GM18508 (cell line): ENCODE results near the gene LIF.

Experiments
- ATAC-seq: cut with Tn5 transposase; IDR thresholded peaks from one replicate; pipeline ENCODE4 v1.9.1; 2021; ENCODE audit warnings: moderate number of reproducible peaks; ENCODE audit not compliant: insufficient read depth, unreplicated experiment

Gene LIF

DNA sequence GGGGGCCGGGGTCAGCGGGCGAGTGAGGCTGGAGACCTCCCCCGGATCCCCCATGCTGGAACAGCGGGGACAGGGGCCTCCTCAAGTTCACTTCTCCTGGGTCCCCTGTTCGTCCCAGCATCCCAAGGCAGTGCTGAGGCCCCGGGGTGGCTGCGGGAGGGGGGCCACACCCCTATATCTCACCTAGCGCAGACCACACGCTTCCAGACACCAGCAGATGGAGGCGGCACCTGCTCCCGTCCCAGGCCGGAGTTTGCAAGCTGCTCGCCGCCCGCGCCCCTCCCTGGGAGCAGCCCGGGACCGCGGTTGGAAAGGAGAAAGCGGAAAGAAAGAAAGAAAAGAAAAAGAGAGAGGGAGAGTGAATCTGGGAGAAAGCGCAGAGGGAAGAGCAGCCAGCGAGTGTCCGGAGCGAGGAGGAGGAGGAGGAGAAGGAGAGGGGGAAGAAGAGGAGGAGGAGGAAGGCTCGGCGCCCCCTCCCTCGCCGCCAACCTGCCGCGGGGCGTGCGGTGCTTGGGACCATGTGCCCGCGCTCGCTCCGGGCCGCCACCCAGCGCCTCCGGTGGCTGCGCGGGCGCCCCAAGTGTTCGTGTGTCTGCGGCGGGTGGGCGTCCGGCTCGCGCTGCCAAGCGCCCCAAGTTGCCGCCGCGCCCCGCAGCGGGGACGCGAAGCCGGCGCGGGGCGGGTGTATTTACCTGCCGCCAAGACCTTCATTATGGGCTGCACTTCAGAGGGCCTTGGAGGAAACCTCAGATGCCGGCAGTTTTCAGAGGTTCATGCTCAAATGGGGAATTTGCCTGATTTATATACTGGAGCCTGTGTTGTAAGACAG is at the start of gene LIF:
Gene LIF (minus strand): TSS at position 775 of the 829 bp plus-strand sequence. CDS start 64 bp downstream, at position 711.
- no peak for ATAC-seq

DNA sequence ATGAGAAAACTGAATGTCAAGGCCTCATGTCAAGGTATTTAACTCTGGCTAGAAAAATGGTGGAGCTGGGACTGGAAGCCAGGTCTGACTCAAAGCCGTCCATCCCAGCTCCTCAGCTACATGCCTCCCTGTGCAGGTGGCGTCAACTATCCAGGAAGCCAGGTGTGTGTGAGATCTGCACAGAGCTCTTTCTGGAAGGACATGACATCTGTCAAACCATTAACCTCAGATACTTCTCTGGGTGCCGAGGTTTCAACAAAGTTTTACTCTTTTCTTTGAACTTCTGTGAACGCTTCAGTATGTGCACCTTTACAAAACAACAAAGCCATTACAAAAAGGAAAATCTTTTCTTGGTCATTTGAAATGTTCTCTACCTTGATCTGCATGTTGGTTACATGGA is 49.8 kb upstream of the LIF start:
- ATAC-seq = no peak

DNA sequence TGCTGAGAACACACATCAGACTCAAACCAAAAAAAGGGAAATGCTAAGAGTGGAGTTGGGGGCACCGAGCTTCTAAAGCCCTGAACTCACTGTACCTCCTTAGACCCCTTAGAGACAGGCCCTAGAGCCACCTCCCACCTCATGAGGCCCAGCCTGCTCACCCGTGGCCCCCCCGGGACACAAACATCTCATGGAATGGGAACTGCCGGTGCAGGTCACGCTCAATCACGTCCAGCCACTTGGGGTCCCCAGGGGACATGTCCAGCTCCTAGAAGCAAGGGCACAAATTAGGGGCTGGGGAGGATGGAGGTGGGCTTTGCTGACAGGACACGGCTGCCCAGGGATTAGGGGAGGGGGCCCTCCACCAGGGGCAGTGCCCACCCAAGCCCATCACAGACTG is 49.0 kb upstream of the LIF start:
- ATAC-seq = no peak

DNA sequence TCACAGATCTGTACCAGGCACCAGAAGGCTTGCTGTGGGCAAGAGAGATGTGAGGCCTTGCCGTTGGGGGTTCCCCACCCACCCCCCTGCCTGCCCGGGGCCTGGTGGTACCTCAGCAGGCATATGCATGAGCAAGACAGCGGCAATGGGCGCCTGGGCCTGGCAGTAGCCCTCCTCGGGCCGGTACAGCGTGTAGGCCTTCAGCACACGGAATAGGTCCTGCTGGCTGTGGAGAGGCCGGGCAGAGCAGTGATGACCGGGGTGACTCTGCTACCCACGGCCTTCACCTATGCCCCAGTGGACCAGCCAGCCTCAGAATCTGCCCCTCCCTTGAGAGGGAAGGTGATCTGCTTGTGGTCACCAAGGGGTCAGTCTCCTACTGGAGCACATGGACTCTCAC is 48.3 kb upstream of the LIF start:
- no peak for ATAC-seq

DNA sequence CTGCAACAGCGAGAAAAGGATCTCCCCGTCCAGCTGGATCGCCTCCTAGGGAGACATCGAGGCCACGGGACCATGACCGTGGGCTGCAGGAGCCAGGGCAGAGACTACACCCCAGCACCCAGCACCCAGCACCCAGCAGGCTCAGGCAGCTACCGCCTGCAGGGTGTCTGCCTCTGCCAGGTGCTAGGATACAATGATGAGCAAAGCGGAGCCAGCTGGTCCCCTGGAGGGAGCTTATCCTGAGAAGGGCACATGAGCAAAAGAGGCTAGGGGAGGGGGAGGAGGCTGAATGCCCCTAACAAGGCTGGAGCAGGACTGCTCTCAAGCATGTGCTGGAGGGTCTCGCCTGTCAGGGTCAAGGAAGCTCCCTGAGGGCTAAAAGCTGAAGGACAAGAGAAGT is 47.5 kb upstream of the LIF start:
- no peak for ATAC-seq

DNA sequence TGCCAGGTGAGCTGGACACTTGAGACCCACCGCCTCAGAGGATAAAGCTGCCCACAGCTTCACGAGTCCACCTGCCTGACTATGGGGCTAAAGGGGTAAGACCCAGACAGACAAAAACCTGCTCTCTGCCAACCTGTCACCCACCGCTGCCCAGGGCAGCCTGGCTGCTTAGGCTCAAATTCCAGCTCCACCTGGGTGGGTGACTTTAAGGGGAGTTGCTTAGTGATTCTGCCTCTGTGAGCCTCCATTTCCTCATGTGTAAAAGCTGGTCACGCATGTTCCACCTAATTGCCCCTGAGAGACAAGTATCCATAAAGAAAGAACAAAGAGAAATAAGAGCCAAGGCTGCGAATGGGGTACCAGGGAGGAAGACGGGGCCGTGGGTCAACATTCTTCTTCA is 46.5 kb upstream of the LIF start:
- ATAC-seq = no peak

DNA sequence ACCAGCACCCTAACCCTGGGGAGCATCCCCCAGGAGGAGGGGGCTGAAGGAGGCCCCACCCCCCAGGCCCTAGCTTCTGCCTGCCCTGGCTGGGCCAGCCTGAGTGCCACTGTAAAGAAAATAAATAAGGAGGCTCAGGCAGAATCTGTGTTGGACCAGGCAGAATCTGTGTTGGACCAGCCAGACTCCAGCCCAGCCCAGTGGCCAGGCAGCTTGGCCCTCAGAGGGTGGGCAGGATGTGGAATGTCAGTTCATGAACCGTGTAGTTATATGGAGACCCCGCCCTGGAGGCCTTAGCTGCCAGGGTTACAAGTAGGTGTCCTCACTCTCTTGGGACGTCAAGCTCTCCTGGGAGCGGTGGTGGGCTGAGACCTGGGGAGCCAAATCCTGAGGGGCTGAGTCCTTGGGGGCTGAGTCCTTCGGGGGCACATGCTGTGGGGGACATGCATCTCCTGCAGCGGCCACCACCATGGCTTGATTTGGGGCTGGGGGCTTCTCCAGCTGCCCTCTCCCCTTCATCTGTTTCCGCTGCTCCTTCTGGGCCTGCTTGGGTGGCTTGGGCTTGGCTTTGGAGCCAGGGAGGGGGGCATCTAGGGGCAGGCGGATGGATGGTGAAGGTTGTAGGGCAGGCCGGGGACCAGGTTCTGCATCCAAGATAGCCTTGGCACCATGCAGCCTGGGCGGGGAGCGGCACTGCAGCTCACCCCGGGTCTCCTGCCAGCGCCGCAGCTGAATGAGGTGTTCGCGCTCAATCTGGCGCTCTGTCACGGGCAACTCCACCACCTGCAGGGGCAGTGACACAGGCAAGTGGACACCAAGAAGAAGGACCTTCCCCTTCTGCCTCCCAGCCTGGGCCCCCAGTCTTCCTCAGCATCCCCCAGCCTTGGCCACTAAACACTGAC is 45.8 kb upstream of the LIF start:
- no peak for ATAC-seq

DNA sequence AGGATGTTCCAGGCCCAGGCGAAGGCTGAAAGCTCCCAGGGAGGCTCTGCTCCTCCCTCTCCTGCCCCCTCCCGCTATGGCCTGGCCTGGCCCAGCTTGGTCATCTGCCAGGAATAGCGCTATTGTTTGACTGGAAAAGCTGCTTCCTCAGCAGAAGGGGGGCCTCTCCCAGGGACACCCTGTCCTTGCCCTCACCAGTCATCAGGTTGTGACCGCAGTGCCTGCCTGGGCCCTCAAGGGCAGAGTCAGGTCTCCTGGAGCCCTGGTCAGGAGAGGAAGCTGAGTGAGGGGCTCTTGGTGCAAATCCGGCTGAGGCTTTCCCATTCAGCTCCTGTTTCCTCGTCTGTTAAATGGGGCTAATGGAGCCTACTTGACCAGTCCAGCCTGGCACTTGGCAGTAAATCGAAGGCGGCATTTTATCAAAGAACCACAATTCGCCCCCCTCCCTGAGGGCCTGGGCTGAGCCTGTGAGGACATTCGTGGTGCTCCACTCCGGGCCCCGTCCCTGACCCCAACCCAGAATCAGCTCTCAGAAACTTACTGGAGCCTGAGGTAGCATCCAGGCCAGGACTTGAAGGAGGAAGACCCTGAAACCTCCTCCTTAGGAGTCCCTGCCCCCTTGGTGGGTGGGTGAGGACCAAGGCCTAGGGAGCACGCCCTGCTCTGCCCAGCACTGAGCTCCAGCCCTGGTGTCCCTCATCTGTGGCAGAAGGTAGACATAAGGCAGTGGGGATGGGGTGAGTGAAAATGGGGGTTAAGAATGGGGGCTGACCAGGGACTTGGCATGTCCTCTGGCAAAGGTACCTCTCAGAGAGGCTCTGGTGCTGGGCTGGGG is 44.7 kb upstream of the LIF start:
- ATAC-seq = no peak

DNA sequence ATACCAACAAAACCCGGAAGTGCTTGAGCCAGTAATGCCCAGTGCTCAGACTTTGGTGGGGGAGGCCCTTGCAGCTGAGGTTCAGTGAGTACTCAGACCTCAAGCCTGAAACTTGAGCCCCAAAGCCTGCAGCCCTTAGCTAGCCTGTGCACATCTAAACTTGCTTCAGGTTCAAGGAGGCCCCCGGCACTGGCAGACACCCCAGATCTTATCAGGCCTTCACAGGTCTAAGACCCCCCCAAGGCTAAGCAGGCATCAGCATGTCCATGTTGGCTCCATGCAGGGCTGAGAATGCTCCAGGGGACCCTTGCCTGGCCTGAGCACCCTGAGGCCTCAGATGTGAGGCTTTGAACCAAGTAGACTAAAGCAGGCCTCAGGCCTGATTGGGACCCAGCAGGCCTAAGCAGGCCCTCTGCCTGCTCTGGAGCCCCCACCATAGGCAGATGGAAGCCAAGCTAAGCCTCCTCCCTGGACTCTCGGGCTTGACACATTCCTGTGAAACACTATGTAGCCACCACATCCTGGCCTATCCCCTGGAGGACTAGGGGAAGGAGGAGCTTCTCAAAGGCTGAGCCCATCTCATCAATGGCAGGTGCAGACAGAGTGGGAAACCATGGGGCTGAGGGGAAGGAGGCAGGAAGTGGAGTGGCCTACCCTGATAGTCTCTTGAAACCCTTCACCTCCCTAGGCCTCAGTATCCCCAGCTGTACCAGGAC is 43.9 kb upstream of the LIF start:
- no peak for ATAC-seq

DNA sequence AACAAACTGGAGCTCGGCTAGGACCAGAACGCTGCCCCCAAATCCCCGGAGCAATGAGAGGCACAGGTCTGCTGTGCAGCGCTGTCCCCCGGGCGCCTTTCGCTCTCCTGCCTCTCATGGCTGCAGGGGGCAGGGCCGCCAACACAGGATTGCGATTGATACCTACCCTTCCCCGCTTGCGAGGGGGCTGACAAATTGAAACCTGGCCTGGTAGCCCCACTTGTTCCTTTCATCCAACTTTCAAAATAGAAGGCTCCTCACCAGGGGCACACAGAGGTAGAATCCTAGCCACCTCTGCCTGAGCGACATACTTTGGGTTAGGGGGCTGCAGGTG is 43.4 kb upstream of the LIF start:
- no peak for ATAC-seq

DNA sequence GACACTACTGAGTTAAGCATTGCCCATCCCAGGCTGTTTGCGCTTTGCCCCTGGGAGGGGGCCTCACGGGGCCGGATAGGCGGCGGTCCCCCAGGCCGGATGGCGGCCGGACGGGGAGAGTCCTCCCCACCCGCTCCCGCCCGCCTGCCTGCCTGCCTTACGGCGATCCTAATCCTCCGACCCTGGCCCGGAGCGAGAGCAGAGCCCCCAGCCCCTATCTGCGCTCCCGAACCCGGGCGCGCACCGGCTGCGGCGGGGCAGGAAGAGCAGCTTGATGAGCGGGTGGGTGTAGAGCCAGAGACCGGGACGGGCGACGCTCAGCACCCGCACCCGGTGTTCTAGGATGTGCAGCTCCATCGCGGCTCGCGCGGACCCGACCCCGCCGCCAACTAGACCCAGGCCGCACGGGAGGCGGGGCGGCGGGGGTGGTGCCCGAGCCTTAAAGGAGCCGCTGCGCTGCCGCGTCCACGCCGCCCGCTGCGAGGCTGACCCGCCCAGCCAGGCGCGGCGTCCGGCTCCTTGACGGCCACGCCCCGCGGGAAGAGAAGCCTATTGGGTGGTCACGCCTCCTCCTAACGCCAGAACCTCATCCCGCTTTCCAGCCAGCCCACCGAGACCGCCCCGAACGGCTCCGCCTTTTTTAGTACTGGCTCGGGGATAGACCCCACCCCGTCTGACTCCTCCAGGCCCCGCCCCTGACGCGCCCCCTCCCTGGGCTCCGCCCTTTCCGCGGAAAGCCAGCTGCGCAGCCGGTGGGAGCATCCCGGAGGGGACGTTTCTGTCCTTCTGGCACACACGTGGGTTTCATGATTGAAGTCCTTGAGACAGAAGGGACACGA is 42.8 kb upstream of the LIF start, which contains the start of gene CASTOR1:
Gene CASTOR1 (minus strand): TSS at position 365 of the 839 bp plus-strand sequence. CDS start 8 bp downstream, at position 357.
- ATAC-seq = peak; percentile 29

DNA sequence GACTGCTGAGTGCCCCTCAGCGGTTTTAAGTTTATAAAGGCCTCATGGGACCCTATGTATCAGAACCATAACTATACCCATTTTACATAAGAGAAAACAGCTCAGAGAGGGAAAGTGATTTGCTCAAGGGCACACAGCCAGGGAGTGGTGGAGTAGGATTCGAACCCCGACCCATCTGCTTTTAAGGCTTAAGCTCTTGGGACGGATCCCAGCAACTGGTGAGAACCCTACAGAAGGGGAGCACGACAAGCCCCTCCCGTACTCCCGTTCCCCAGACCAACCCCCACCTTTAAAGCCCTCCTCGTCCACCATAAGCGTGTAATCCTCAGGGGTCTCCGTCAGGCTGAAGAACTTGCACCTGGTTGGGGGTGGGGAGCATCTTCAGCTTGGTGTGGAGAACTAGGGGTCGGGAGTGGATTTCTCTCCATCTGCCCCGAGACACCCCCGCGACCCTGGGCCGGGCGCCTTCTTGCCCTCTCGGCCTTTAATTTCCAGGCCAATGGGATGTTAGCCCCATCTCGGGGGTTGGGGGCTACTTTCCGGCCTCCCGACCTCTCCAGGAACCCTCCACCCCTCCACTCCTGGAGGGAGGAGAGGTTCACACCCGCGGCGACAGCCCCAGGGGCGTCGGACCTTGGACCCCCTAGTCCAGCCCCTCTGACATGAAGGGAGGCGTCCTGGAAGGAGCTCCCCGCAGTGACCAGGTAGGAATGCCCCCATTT is 42.0 kb upstream of the LIF start:
- ATAC-seq = no peak

DNA sequence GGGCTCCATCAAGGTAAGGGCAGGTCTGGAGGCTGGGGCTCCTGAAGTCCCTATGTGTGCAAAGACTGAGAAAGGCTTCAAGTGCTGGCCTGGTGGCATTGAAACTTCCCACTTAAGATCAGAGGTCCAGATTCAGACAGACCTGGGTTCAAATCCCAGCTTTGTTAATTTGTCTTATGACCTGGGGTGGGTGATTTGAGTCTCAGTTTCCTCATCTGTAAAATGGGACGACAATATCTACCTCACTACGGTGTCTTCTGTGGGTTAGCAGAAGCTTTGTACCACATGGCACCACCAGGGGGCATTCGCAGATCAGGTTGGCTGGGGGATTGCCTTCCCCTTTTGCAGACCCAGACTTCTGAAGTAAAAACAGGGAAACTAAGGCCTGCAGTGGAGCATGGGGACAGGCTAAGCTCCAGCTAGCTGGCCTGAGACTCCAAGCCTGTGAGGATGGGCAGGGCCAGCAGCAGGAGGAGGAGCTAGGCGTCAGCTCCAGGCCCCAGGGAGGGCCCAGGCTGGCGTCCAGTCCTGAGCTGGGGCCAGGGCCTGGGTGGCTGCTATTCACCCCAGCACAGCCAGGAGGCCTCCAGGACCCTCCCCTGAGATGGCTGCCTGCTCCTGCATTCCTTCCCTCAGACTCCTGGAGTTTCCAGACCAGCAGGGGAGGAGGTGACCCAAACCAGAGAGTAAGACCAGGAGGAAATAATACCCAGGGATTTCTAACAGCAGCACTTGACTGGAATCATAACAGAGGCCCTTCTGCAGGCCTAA is 41.3 kb upstream of the LIF start:
- no peak for ATAC-seq

DNA sequence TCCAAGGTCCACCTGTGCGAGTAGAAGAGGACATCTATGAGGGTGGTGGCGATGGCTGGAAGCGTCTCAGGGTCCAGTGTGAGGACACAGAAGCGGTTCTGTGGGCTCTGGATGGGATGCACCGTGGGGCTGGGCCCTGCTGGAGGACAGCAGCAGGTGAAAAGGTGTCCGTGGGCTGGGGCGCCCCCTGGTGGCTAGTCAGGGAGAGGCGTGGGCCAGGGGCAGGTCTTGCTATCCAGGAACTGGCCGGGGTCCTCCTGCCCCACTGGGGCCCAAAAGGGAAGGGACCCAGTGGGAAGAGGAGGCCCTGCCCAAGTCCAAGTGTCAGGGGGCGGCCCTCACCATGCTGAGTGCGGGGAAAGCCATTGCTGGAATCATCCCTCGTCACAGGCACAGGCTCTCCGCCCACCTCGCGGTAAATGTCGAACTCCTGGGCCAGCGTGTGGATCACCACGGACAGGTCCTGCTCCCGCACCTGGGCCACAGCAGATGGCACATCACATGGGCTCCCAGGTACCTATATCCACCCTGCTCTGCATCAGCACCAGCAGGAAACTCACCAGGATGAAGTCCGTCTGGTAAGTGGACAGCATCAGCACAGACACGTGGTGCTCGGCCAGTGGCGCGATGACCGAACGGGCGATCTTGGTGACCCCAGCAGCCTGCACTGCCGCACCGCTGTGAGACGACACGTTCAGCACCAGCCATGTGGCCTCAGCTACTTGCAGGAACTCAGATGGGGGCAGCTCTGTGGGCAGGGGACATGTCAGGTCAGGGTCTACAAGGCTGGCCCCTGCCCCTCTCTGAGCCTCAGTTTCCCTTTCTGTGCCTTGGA is 40.5 kb upstream of the LIF start:
- no peak for ATAC-seq

DNA sequence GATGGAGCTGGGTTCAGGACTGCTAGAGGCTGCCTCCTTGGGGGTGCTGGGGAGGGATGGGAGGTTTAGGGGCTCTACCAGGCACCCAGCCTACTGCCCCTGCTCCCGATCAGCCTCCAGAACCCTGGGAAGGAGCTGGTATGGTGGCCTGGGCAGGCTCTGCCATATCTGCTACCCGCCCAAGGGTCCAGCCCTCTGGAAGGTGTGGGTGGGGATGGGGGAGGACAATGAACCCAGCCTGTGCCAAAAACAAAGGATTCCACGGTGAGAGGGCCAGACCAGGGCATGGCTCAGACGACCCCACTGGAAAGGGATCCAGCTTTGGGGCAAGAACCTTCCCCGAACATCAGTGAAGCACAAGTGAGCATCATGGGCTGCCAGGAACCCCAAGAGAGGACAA is 39.8 kb upstream of the LIF start:
- ATAC-seq = no peak

DNA sequence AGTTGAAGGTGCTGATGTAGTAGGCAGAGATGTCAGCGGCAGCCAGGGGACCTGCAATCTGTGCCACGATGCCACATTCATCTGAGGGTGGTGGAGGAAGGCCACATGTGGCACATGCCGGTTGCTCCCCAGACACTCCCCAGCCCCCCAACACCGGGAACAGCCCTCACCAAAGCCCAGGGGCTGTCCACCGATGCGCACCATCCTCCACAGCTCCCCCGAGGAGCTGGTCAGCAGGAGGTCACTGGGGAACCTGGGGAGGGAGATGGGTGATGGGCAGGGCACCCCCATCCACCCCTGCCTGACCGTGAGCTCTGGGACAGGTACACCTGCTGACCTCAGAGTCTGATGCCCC is 39.3 kb upstream of the LIF start:
- no peak for ATAC-seq
